ENCODE results near the gene CACNA2D3. TPM values are rescaled to one million over a fixed set of nuclear protein-coding genes. Genes with fewer than 3 reads are reported as not detected.

Gene CACNA2D3
- total RNA-seq, 1 donor from 2014 or later: 0.70 TPM

GRCh38 chr3:54510506-54510905 is 388.2 kb downstream of the CACNA2D3 start:
- no peak overlapping the region for H3K9ac ChIP-seq (ENCODE audit: low read length)
- no peak overlapping the region for H3K4me3 ChIP-seq (ENCODE audit: insufficient read depth, low read depth, low read length)
- H3K4me1 ChIP-seq (ENCODE audit: insufficient read depth, low read length): no peaks in the 10 kb centered on the region
- Mint-ChIP-seq H3K9me3 (ENCODE audit: unreplicated experiment) (peaks cover 6% of the 10 kb centered on the region), H3K36me3 (ENCODE audit: low read depth, unreplicated experiment) (no peaks in the 10 kb centered on the region), H3K4me1 (ENCODE audit: low read depth, unreplicated experiment) (no peaks in the 10 kb centered on the region), H3K27me3 (ENCODE audit: low read depth, unreplicated experiment) (peaks cover 23% of the 10 kb centered on the region), H3K4me3 (ENCODE audit: unreplicated experiment) (no peak overlapping the region), H3K27ac (ENCODE audit: unreplicated experiment) (no peak overlapping the region)
- H3K27me3 ChIP-seq (ENCODE audit: insufficient read depth, low read length): no peaks in the 10 kb centered on the region
- H3K9me3 ChIP-seq (ENCODE audit: insufficient read depth, low read depth, low read length): no peaks in the 10 kb centered on the region
- H2AFZ ChIP-seq (ENCODE audit: low read depth, low read length): no peak overlapping the region
- H4K20me1 ChIP-seq (ENCODE audit: insufficient read depth, low read length): no peaks in the 10 kb centered on the region
- H3K79me2 ChIP-seq (ENCODE audit: insufficient read depth, low read length): no peaks in the 10 kb centered on the region
- FAIRE-seq (no peak), DNase-seq (ENCODE audit: low read depth) (no peak)
- TF ChIP-seq CTCF (IDR thresholded peaks at IDR 0.05; ENCODE audit: insufficient read depth, low read depth, low read length): no peak
- TF ChIP-seq EZH2 (IDR thresholded peaks at IDR 0.05; ENCODE audit: insufficient read depth, low read length): no peak
- no peak overlapping the region for H3K27ac ChIP-seq (ENCODE audit: low read depth, low read length)
- H3K36me3 ChIP-seq (ENCODE audit: insufficient read depth, low read length): no peaks in the 10 kb centered on the region
- H3K4me2 ChIP-seq (ENCODE audit: low read length): no peak overlapping the region

- no peaks in the 10 kb centered on the region for H3K79me2 ChIP-seq (ENCODE audit: insufficient read depth, low read length)
- no peak for DNase-seq (ENCODE audit: low read depth)
- H3K27me3 Mint-ChIP-seq (ENCODE audit: low read depth, unreplicated experiment): peaks cover 27% of the 10 kb centered on the region
- no peak overlapping the region for H3K27ac Mint-ChIP-seq (ENCODE audit: unreplicated experiment)
- H3K4me3 Mint-ChIP-seq (ENCODE audit: unreplicated experiment): no peak overlapping the region
- no peak for TF ChIP-seq EZH2 (IDR thresholded peaks at IDR 0.05; ENCODE audit: insufficient read depth, low read length)
- peaks cover 6% of the 10 kb centered on the region for H3K9me3 Mint-ChIP-seq (ENCODE audit: unreplicated experiment)
- H3K9ac ChIP-seq (ENCODE audit: low read length): no peak overlapping the region
- H4K20me1 ChIP-seq (ENCODE audit: insufficient read depth, low read length): no peaks in the 10 kb centered on the region
- no peak for FAIRE-seq
- no peaks in the 10 kb centered on the region for H3K36me3 Mint-ChIP-seq (ENCODE audit: low read depth, unreplicated experiment)
- H3K4me1 Mint-ChIP-seq (ENCODE audit: low read depth, unreplicated experiment): no peaks in the 10 kb centered on the region
- no peaks in the 10 kb centered on the region for H3K4me1 ChIP-seq (ENCODE audit: insufficient read depth, low read length)
- H3K27me3 ChIP-seq (ENCODE audit: insufficient read depth, low read length): no peaks in the 10 kb centered on the region
- H3K9me3 ChIP-seq (ENCODE audit: insufficient read depth, low read depth, low read length): peaks cover 4% of the 10 kb centered on the region
- H3K4me2 ChIP-seq (ENCODE audit: low read length): no peak overlapping the region
- no peak overlapping the region for H3K4me3 ChIP-seq (ENCODE audit: insufficient read depth, low read depth, low read length)
- H3K36me3 ChIP-seq (ENCODE audit: insufficient read depth, low read length): no peaks in the 10 kb centered on the region
- H3K27ac ChIP-seq (ENCODE audit: low read depth, low read length): no peak overlapping the region
- no peak overlapping the region for H2AFZ ChIP-seq (ENCODE audit: low read depth, low read length)
These were observed 389.5 kb downstream of the CACNA2D3 start for GRCh38 chr3:54511766-54512365.

GRCh38 chr3:54514006-54514405 is 391.7 kb downstream of the CACNA2D3 start:
- Mint-ChIP-seq H3K36me3 (ENCODE audit: low read depth, unreplicated experiment) (no peaks in the 10 kb centered on the region), H3K27ac (ENCODE audit: unreplicated experiment) (no peak overlapping the region), H3K27me3 (ENCODE audit: low read depth, unreplicated experiment) (peaks cover 28% of the 10 kb centered on the region), H3K4me1 (ENCODE audit: low read depth, unreplicated experiment) (no peaks in the 10 kb centered on the region), H3K9me3 (ENCODE audit: unreplicated experiment) (peaks cover 4% of the 10 kb centered on the region), H3K4me3 (ENCODE audit: unreplicated experiment) (no peak overlapping the region)
- TF ChIP-seq CTCF (IDR thresholded peaks at IDR 0.05; ENCODE audit: insufficient read depth, low read depth, low read length) (no peak), EZH2 (IDR thresholded peaks at IDR 0.05; ENCODE audit: insufficient read depth, low read length) (no peak)
- no peaks in the 10 kb centered on the region for H3K4me1 ChIP-seq (ENCODE audit: insufficient read depth, low read length)
- no peak overlapping the region for H2AFZ ChIP-seq (ENCODE audit: low read depth, low read length)
- no peaks in the 10 kb centered on the region for H3K27me3 ChIP-seq (ENCODE audit: insufficient read depth, low read length)
- no peak overlapping the region for H3K4me2 ChIP-seq (ENCODE audit: low read length)
- H3K79me2 ChIP-seq (ENCODE audit: insufficient read depth, low read length): no peaks in the 10 kb centered on the region
- H3K9ac ChIP-seq (ENCODE audit: low read length): no peak overlapping the region
- H3K36me3 ChIP-seq (ENCODE audit: insufficient read depth, low read length): no peaks in the 10 kb centered on the region
- no peak overlapping the region for H3K4me3 ChIP-seq (ENCODE audit: insufficient read depth, low read depth, low read length)
- H3K27ac ChIP-seq (ENCODE audit: low read depth, low read length): no peak overlapping the region
- peaks cover 4% of the 10 kb centered on the region for H3K9me3 ChIP-seq (ENCODE audit: insufficient read depth, low read depth, low read length)
- H4K20me1 ChIP-seq (ENCODE audit: insufficient read depth, low read length): no peaks in the 10 kb centered on the region
- FAIRE-seq (no peak), DNase-seq (ENCODE audit: low read depth) (no peak)
